ENCODE measurements around the gene OR2M3.

The OR2M3 gene

DNA sequence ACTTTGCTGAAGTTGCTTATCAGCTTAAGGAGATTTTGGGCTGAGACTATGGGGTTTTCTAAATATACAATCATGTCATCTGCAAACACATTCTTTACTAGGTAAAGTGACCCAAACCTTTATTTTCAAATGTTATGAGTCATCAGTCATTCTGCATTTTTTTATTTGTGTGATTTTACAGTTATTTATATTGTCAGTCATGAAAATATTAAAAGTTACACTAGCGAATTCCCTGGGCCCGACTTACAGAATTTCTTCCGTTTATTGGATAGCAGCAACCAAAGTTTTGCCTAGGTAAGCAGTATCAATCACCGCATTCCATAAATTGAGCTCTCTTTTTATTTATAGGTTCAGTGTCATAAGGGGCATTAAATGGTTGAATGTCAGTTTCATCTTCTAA lies 38.3 kb upstream of the OR2M3 start:
- no peaks in the 10 kb centered on the region for H3K36me3 ChIP-seq (ENCODE audit: insufficient read depth, low read length)
- H2AFZ ChIP-seq (ENCODE audit: low read depth, low read length) = no peak overlapping the region
- no peak overlapping the region for H3K9ac ChIP-seq (ENCODE audit: low read depth, low read length)
- no peaks in the 10 kb centered on the region for H3K27me3 ChIP-seq (ENCODE audit: insufficient read depth, low read length, poor library complexity)
- H3K9me3 ChIP-seq (ENCODE audit: insufficient read depth, low read length, severe bottlenecking) = no peaks in the 10 kb centered on the region
- no peaks in the 10 kb centered on the region for H3K79me2 ChIP-seq (ENCODE audit: insufficient read depth, low read length)
- no peak overlapping the region for H3K27ac ChIP-seq (ENCODE audit: low read length)
- no peak overlapping the region for H3K4me3 ChIP-seq (ENCODE audit: low read depth in 1 of 2, low read length in 2 of 2)
- no peaks in the 10 kb centered on the region for H3K4me1 ChIP-seq (ENCODE audit: insufficient read depth, low read length)
- ATAC-seq (ENCODE audit: insufficient read depth, low read depth) (no peak), DNase-seq (no peak)
- no peaks in the 10 kb centered on the region for H4K20me1 ChIP-seq (ENCODE audit: insufficient read depth, low read length)
- H3K4me2 ChIP-seq (ENCODE audit: insufficient read depth, low read length) = no peak overlapping the region
- TF ChIP-seq, protein P1, sequence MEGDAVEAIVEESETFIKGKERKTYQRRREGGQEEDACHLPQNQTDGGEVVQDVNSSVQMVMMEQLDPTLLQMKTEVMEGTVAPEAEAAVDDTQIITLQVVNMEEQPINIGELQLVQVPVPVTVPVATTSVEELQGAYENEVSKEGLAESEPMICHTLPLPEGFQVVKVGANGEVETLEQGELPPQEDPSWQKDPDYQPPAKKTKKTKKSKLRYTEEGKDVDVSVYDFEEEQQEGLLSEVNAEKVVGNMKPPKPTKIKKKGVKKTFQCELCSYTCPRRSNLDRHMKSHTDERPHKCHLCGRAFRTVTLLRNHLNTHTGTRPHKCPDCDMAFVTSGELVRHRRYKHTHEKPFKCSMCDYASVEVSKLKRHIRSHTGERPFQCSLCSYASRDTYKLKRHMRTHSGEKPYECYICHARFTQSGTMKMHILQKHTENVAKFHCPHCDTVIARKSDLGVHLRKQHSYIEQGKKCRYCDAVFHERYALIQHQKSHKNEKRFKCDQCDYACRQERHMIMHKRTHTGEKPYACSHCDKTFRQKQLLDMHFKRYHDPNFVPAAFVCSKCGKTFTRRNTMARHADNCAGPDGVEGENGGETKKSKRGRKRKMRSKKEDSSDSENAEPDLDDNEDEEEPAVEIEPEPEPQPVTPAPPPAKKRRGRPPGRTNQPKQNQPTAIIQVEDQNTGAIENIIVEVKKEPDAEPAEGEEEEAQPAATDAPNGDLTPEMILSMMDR (IDR thresholded peaks at IDR 0.05; ENCODE audit: borderline replicate concordance, extremely low read depth, low read length, poor library complexity, severe bottlenecking) = no peak
- no peak for TF ChIP-seq EZH2 (IDR thresholded peaks at IDR 0.05; ENCODE audit: borderline replicate concordance, low read depth, low read length, severe bottlenecking)

DNA sequence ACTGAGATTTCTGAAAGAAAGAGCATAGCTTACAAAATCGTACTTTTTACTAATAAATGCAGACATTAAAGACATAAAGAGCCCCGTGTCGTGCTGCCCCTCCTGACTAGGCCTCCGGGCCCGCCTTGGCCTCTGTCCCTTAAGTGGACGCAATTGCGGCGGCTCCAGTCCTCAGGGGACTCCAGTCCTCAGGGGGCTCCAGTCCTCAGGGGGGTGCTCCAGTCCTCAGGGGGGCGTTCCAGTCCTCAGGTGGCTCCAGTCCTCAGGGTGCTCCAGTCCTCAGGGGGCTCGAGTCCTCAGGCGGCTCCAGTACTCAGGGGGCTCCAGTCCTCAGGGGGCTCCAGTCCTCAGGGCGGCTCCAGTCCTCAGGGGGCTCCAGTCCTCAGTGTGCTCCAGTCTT lies 33.0 kb upstream of the OR2M3 start:
- H3K79me2 ChIP-seq (ENCODE audit: insufficient read depth, low read length) = no peaks in the 10 kb centered on the region
- ATAC-seq (ENCODE audit: insufficient read depth, low read depth) (no peak), DNase-seq (no peak)
- no peak overlapping the region for H3K4me3 ChIP-seq (ENCODE audit: low read depth in 1 of 2, low read length in 2 of 2)
- H3K9me3 ChIP-seq (ENCODE audit: insufficient read depth, low read length, severe bottlenecking) = no peaks in the 10 kb centered on the region
- no peak overlapping the region for H3K4me2 ChIP-seq (ENCODE audit: insufficient read depth, low read length)
- TF ChIP-seq EZH2 (IDR thresholded peaks at IDR 0.05; ENCODE audit: borderline replicate concordance, low read depth, low read length, severe bottlenecking) = no peak
- TF ChIP-seq, protein P1 (IDR thresholded peaks at IDR 0.05; ENCODE audit: borderline replicate concordance, extremely low read depth, low read length, poor library complexity, severe bottlenecking) = no peak
- H2AFZ ChIP-seq (ENCODE audit: low read depth, low read length) = no peak overlapping the region
- no peaks in the 10 kb centered on the region for H4K20me1 ChIP-seq (ENCODE audit: insufficient read depth, low read length)
- no peak overlapping the region for H3K9ac ChIP-seq (ENCODE audit: low read depth, low read length)
- H3K36me3 ChIP-seq (ENCODE audit: insufficient read depth, low read length) = no peaks in the 10 kb centered on the region
- no peak overlapping the region for H3K27ac ChIP-seq (ENCODE audit: low read length)
- no peaks in the 10 kb centered on the region for H3K4me1 ChIP-seq (ENCODE audit: insufficient read depth, low read length)
- no peaks in the 10 kb centered on the region for H3K27me3 ChIP-seq (ENCODE audit: insufficient read depth, low read length, poor library complexity)

DNA sequence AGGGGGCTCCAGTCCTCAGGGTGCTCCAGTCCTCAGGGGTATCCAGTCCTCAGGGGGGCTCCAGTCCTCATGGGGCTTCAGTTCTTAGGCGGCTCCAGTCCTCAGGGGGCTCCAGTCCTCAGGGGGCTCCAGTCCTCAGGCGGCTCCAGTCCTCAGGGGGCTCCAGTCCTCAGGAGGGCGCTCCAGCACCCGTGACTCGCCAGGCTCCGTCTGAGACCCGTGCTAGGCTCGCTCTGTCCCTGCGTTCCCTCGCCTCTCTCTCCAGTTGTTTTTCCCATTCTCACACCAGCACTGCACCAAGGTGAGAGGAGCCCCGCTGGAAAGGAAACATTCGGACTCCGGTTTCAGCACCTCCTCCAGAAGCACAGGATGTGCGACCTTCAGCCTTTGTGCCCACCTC lies 31.9 kb upstream of the OR2M3 start:
- Histone ChIP-seq H3K4me2 (ENCODE audit: insufficient read depth, low read length) (no peak overlapping the region), H4K20me1 (ENCODE audit: insufficient read depth, low read length) (no peaks in the 10 kb centered on the region), H3K27me3 (ENCODE audit: insufficient read depth, low read length, poor library complexity) (no peaks in the 10 kb centered on the region), H3K9ac (ENCODE audit: low read depth, low read length) (no peak overlapping the region), H3K79me2 (ENCODE audit: insufficient read depth, low read length) (no peaks in the 10 kb centered on the region), H2AFZ (ENCODE audit: low read depth, low read length) (no peak overlapping the region), H3K9me3 (ENCODE audit: insufficient read depth, low read length, severe bottlenecking) (no peaks in the 10 kb centered on the region), H3K27ac (ENCODE audit: low read length) (no peak overlapping the region), H3K36me3 (ENCODE audit: insufficient read depth, low read length) (no peaks in the 10 kb centered on the region), H3K4me3 (ENCODE audit: low read depth in 1 of 2, low read length in 2 of 2) (no peak overlapping the region), H3K4me1 (ENCODE audit: insufficient read depth, low read length) (no peaks in the 10 kb centered on the region)
- ATAC-seq (ENCODE audit: insufficient read depth, low read depth) = no peak
- no peak for TF ChIP-seq EZH2 (IDR thresholded peaks at IDR 0.05; ENCODE audit: borderline replicate concordance, low read depth, low read length, severe bottlenecking)
- TF ChIP-seq, protein P1 (IDR thresholded peaks at IDR 0.05; ENCODE audit: borderline replicate concordance, extremely low read depth, low read length, poor library complexity, severe bottlenecking) = no peak
- DNase-seq = no peak

DNA sequence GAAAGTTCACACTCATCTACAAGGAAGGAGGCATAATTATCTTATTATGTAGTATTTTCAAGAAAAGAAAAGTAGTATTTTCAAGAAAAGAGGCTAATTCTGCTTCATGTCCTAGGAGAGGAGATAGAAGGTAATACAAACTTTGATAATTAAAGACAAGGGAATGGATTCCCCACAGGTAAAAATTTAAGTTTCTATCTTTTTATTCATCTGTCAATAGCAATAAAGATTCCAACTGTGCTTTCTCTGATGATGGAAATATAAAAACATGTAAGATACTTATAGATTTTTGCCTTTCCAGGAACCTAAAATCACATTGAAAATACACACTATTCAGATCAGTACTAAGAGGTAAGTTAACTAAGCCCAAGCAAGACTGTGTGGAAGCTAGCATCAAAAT lies 22.5 kb upstream of the OR2M3 start, which contains the start of gene OR2M2:
TSS of gene OR2M2 (plus strand) at position 301 of the 400 bp plus-strand sequence. CDS start 5,165 bp downstream, outside the sequence.
- TF ChIP-seq, protein P1 (IDR thresholded peaks at IDR 0.05; ENCODE audit: borderline replicate concordance, extremely low read depth, low read length, poor library complexity, severe bottlenecking) = no peak
- no peak for TF ChIP-seq EZH2 (IDR thresholded peaks at IDR 0.05; ENCODE audit: borderline replicate concordance, low read depth, low read length, severe bottlenecking)
- Histone ChIP-seq H3K27ac (ENCODE audit: low read length) (no peak within 1 kb of the TSS), H3K27me3 (ENCODE audit: insufficient read depth, low read length, poor library complexity) (no peaks in the 10 kb centered on the region), H4K20me1 (ENCODE audit: insufficient read depth, low read length) (no peaks in the 10 kb centered on the region), H3K4me3 (ENCODE audit: low read depth in 1 of 2, low read length in 2 of 2) (no peak within 1 kb of the TSS), H3K36me3 (ENCODE audit: insufficient read depth, low read length) (no peaks in the 10 kb centered on the region), H3K4me2 (ENCODE audit: insufficient read depth, low read length) (no peak within 1 kb of the TSS), H3K79me2 (ENCODE audit: insufficient read depth, low read length) (no peaks in the 10 kb centered on the region), H3K9ac (ENCODE audit: low read depth, low read length) (no peak within 1 kb of the TSS), H2AFZ (ENCODE audit: low read depth, low read length) (no peak within 1 kb of the TSS), H3K4me1 (ENCODE audit: insufficient read depth, low read length) (no peaks in the 10 kb centered on the region), H3K9me3 (ENCODE audit: insufficient read depth, low read length, severe bottlenecking) (no peaks in the 10 kb centered on the region)
- DNase-seq (no peak), ATAC-seq (ENCODE audit: insufficient read depth, low read depth) (no peak)
